ENCODE results near the gene PLEKHA4. TPM values are rescaled to one million over a fixed set of nuclear protein-coding genes. Genes with fewer than 3 reads are reported as not detected.

PLEKHA4 gene
- total and polyA plus RNA-seq, 2 of the 13 experiments (the other 11 are each of a cell fraction or from before 2014, with no cell fraction given) = 4.8 to 6.0 TPM

- peak; percentile 24; the same call in 1 of the 2 replicates for TF ChIP-seq MLX (CRISPR knock-in tag; IDR thresholded peaks at IDR 0.05)
- no peak; the same call in 1 of the 2 replicates for TF ChIP-seq ZNF614 (CRISPR knock-in tag; IDR thresholded peaks at IDR 0.05; ENCODE audit: borderline replicate concordance)
- TF ChIP-seq AHDC1 (CRISPR knock-in tag; IDR thresholded peaks at IDR 0.05; ENCODE audit: borderline replicate concordance) = no peak
- peak; percentile 72; the same call in 1 of the 2 replicates for TF ChIP-seq RFX5 (IDR thresholded peaks at IDR 0.05; ENCODE audit: low read depth, low read length)
- no peak; the same call in 1 of the 2 replicates for TF ChIP-seq KMT2B (CRISPR knock-in tag; IDR thresholded peaks at IDR 0.05)
- TF ChIP-seq XRCC5 (optimal IDR thresholded peaks at IDR 0.05; ENCODE audit: low read length) = no peak
- no peak for TF ChIP-seq ZNF496 (CRISPR knock-in tag; IDR thresholded peaks at IDR 0.05; ENCODE audit: insufficient replicate concordance)
- TF ChIP-seq ZFP90 (CRISPR knock-in tag; IDR thresholded peaks at IDR 0.05; ENCODE audit: borderline replicate concordance) = peak; percentile 25; the same call in 1 of the 2 replicates
- peak; percentile 84 for TF ChIP-seq ZNF574 (CRISPR knock-in tag; IDR thresholded peaks at IDR 0.05)
- TF ChIP-seq ZMYM3 (CRISPR knock-in tag; IDR thresholded peaks at IDR 0.05) = peak; percentile 81
- peak; percentile 65; the same call in 1 of the 2 replicates for TF ChIP-seq MIER3 (CRISPR knock-in tag; IDR thresholded peaks at IDR 0.05; ENCODE audit: borderline replicate concordance)
- TF ChIP-seq ZFP36 (IDR thresholded peaks at IDR 0.05; ENCODE audit: borderline replicate concordance, low read depth, low read length, partially characterized antibody) = peak; percentile 69
- TF ChIP-seq ZNF224 (CRISPR knock-in tag; IDR thresholded peaks at IDR 0.05) = no peak
- TF ChIP-seq ZMYM2 (CRISPR knock-in tag; IDR thresholded peaks at IDR 0.05) = no peak
- no peak for TF ChIP-seq ZNF543 (CRISPR knock-in tag; IDR thresholded peaks at IDR 0.05)
- TF ChIP-seq RBAK (CRISPR knock-in tag; IDR thresholded peaks at IDR 0.05) = no peak
- TF ChIP-seq ZNF761 (CRISPR knock-in tag; conservative IDR thresholded peaks at IDR 0.05) = no peak
- peak; percentile 50 for TF ChIP-seq U2AF1 (optimal IDR thresholded peaks at IDR 0.05; ENCODE audit: low read depth, low read length)
- no peak for TF ChIP-seq HNRNPK (IDR thresholded peaks at IDR 0.05; ENCODE audit: low read depth, low read length, poor library complexity, severe bottlenecking)
Measured at GRCh38 chr19:48806818-48807589, 61.4 kb downstream of the PLEKHA4 start (continued).
